Trophoblast cell (in vitro differentiated cells and primary cell): ENCODE results near the gene NRXN3.

Experiments
- DNase-seq, 2 donors: peaks; one replicate each; pipeline ENCODE4 v3.0.0-alpha.2; 2016
- H2AFZ ChIP-seq: 2 replicates; pipeline ENCODE4 v1.6.1; 2013; ENCODE audit warnings: low read length, moderate library complexity, mild to moderate bottlenecking; ENCODE audit not compliant: insufficient read depth, poor library complexity
- H2AK5ac ChIP-seq: 2 replicates; pipeline ENCODE4 v1.6.1; 2013; ENCODE audit warnings: mild to moderate bottlenecking, low read length
- H2BK120ac ChIP-seq: 2 replicates; pipeline ENCODE4 v1.6.1; 2013; ENCODE audit warnings: low read length, mild to moderate bottlenecking, moderate library complexity; ENCODE audit not compliant: insufficient read depth, poor library complexity
- H2BK12ac ChIP-seq: 2 replicates; pipeline ENCODE4 v1.6.1; 2013; ENCODE audit warnings: mild to moderate bottlenecking, low read length, moderate library complexity
- H2BK5ac ChIP-seq: 2 replicates; pipeline ENCODE4 v1.6.1; 2013; ENCODE audit warnings: low read length, low read depth, moderate library complexity, mild to moderate bottlenecking; ENCODE audit not compliant: poor library complexity
- H3K14ac ChIP-seq: 2 replicates; pipeline ENCODE4 v1.6.1; 2013; ENCODE audit warnings: mild to moderate bottlenecking, low read length
- H3K18ac ChIP-seq: 2 replicates; pipeline ENCODE4 v1.6.1; 2013; ENCODE audit warnings: mild to moderate bottlenecking, low read length
- H3K23ac ChIP-seq: 2 replicates; pipeline ENCODE4 v1.6.1; 2013; ENCODE audit warnings: low read length
- H3K27ac ChIP-seq: 2 replicates; pipeline ENCODE4 v1.5.1; 2013; ENCODE audit warnings: low read depth, mild to moderate bottlenecking, inconsistent platforms, low read length, moderate library complexity
- H3K27me3 ChIP-seq: 2 replicates; pipeline ENCODE4 v1.6.1; 2013; ENCODE audit warnings: inconsistent platforms, mild to moderate bottlenecking, low read length, moderate library complexity; ENCODE audit not compliant: insufficient read depth
- H3K36me3 ChIP-seq, 2 experiments: 1 replicate in 1 of 2; 2 replicates in 1 of 2; pipeline ENCODE4 v1.6.1; 2013; ENCODE audit warnings: low read length in 2 of 2, mild to moderate bottlenecking in 2 of 2, moderate library complexity in 1 of 2; ENCODE audit not compliant: insufficient read depth in 2 of 2, control insufficient read depth in 1 of 2
- H3K4ac ChIP-seq: 2 replicates; pipeline ENCODE4 v1.6.1; 2013; ENCODE audit warnings: low read depth, mild to moderate bottlenecking, low read length, moderate library complexity
- H3K4me1 ChIP-seq, 2 experiments: 1 replicate in 1 of 2; 2 replicates in 1 of 2; pipeline ENCODE4 v1.6.1; 2013; ENCODE audit warnings: low read length in 2 of 2, mild to moderate bottlenecking in 2 of 2, moderate library complexity in 1 of 2; ENCODE audit not compliant: insufficient read depth in 2 of 2, control insufficient read depth in 1 of 2
- H3K4me2 ChIP-seq: 2 replicates; pipeline ENCODE4 v1.6.1; 2013; ENCODE audit warnings: inconsistent platforms, mild to moderate bottlenecking, low read length, moderate library complexity
- H3K4me3 ChIP-seq: 2 replicates; pipeline ENCODE4 v1.5.1; 2013; ENCODE audit warnings: mild to moderate bottlenecking, low read depth, low read length, inconsistent platforms
- H3K79me1 ChIP-seq: one replicate; pipeline ENCODE4 v1.6.1; 2013; ENCODE audit warnings: low read length
- H3K79me2 ChIP-seq: 2 replicates; pipeline ENCODE4 v1.6.1; 2013; ENCODE audit warnings: low read length, mild to moderate bottlenecking; ENCODE audit not compliant: control insufficient read depth, insufficient read depth, poor library complexity
- H3K9ac ChIP-seq: 2 replicates; pipeline ENCODE4 v1.6.1; 2013; ENCODE audit warnings: mild to moderate bottlenecking, low read length
- H3K9me3 ChIP-seq: 2 replicates; pipeline ENCODE4 v1.6.1; 2013; ENCODE audit warnings: low read depth, mild to moderate bottlenecking, control low read depth, inconsistent platforms, low read length; ENCODE audit not compliant: insufficient read depth
- H4K12ac ChIP-seq: 2 replicates; pipeline ENCODE4 v1.6.1; 2013; ENCODE audit warnings: low read depth, mild to moderate bottlenecking, low read length, moderate library complexity
- H4K8ac ChIP-seq: 2 replicates; pipeline ENCODE4 v1.6.1; 2013; ENCODE audit warnings: low read depth, mild to moderate bottlenecking, low read length, moderate library complexity
- H4K91ac ChIP-seq: one replicate; pipeline ENCODE4 v1.6.1; 2013; ENCODE audit warnings: low read depth, mild to moderate bottlenecking, low read length, moderate library complexity
- WGBS: extraction: QIAGEN DNeasy Blood & Tissue Kit; methylation state at CpG from one replicate; pipeline ENCODE4 v1.1.7; 2013; ENCODE audit warnings: missing lambda C conversion rate; ENCODE audit not compliant: insufficient read length, insufficient coverage; ENCODE audit errors: extremely low coverage; 5-methylcytosine and 5-hydroxymethylcytosine counted together

Gene NRXN3

DNA sequence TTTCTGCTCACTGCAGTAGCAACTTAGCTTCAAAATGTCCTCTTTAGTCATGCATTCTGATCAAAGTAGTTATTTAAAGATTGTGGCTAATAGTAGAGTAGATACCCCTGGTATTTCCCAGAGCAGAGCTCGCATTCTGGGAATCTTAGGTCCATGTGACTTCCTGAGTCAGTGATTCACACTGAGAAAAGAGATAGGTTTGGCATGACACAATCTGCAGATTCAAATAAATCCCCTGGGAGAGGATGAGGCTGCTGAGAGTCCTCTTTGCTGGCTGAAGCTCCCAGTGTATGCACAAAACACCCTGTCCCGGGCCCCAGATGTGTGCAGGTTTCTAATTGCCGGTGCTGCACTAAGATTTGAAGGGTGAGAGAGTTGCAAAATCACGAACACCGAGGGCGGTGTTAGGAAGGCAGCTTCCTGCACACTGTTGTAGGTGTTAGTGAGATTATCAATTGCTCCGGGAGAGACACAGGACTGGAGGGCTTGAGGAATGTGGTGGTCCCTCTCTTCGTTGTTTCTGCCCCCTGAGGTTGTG lies 233.2 kb downstream of the NRXN3 start:
- no peak overlapping the region for H4K8ac ChIP-seq
- H3K4me2 ChIP-seq: no peak overlapping the region
- H2BK12ac ChIP-seq: no peak overlapping the region
- no peak overlapping the region for H3K14ac ChIP-seq
- H3K23ac ChIP-seq: no peak overlapping the region
- no peak overlapping the region for H2BK120ac ChIP-seq
- H4K91ac ChIP-seq: no peak overlapping the region
- H2AFZ ChIP-seq: no peak overlapping the region
- no peak overlapping the region for H3K4me3 ChIP-seq
- no peaks in the 10 kb centered on the region for H3K27me3 ChIP-seq
- no peaks in the 10 kb centered on the region for H3K79me1 ChIP-seq
- H3K27ac ChIP-seq: no peak overlapping the region
- H4K12ac ChIP-seq: no peak overlapping the region
- no peak for DNase-seq
- no peak overlapping the region for H3K9ac ChIP-seq
- WGBS: no CpG with 5 or more reads among the region's 8 CpGs
- no peak overlapping the region for H3K4ac ChIP-seq
- no peak overlapping the region for H3K18ac ChIP-seq
- H3K36me3 ChIP-seq: no peaks in the 10 kb centered on the region
- no peaks in the 10 kb centered on the region for H3K9me3 ChIP-seq
- no peak overlapping the region for H2BK5ac ChIP-seq
- no peak overlapping the region for H2AK5ac ChIP-seq
- no peaks in the 10 kb centered on the region for H3K79me2 ChIP-seq
- H3K4me1 ChIP-seq: no peaks in the 10 kb centered on the region

DNA sequence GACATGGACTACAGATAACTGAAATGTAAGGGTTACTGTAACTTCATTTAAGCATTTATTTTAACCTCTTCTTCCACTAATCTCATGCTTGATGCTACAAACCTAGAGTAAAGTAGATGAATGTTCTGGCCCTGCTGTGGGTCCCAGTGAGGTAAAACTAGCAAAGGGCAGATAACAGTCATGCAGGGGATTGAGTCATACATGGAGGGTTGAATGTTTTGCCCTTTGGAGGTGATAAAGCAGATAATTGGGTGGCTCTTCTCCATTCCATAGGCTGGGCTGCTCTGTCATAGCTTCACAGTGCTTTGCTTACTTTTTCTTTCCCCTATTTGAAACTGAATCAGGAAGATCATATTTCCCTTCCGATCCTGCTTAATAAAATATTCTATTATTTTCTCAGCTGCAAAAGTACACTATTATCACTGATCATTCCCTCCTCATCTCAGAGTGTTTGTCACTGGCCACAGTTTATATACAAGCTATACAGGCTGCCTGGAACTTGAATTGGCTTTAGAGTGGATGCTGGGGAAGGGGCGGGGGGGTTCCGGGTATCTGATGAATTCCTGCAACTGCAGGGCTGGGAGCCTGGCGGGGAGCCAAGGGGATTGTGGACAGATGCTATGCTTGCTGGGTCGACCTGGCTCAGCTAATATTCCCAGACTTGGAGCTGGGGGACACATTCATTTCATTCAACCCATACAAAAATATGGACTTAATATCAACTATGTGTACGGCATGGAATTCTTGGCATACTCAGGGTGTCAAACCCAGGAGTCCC lies 235.1 kb downstream of the NRXN3 start:
- Histone ChIP-seq H3K18ac (no peak overlapping the region), H3K9ac (no peak overlapping the region), H2BK5ac (no peak overlapping the region), H2BK12ac (no peak overlapping the region), H4K91ac (no peak overlapping the region), H4K8ac (no peak overlapping the region), H3K27ac (no peak overlapping the region), H3K4ac (no peak overlapping the region), H3K9me3 (no peaks in the 10 kb centered on the region), H3K23ac (no peak overlapping the region), H2AK5ac (no peak overlapping the region), H3K14ac (no peak overlapping the region), H3K36me3 (no peaks in the 10 kb centered on the region), H3K4me3 (no peak overlapping the region), H3K79me2 (no peaks in the 10 kb centered on the region), H4K12ac (no peak overlapping the region), H3K79me1 (no peaks in the 10 kb centered on the region), H3K27me3 (no peaks in the 10 kb centered on the region), H2BK120ac (no peak overlapping the region), H3K4me2 (no peak overlapping the region), H3K4me1 (no peaks in the 10 kb centered on the region), H2AFZ (no peak overlapping the region)
- WGBS: no CpG with 5 or more reads among the region's 6 CpGs
- peak in 1 of 2 donors; percentile 27 for DNase-seq

GRCh38 chr14:78412475-78412874 lies 242.3 kb downstream of the NRXN3 start:
- Histone ChIP-seq H3K4me2 (no peak overlapping the region), H3K23ac (no peak overlapping the region), H3K36me3 (no peaks in the 10 kb centered on the region), H3K9ac (no peak overlapping the region), H4K12ac (no peak overlapping the region), H3K18ac (no peak overlapping the region), H4K8ac (no peak overlapping the region), H3K79me2 (no peaks in the 10 kb centered on the region), H3K4ac (no peak overlapping the region), H2AFZ (no peak overlapping the region), H3K4me1 (no peaks in the 10 kb centered on the region), H3K4me3 (no peak overlapping the region), H3K79me1 (no peaks in the 10 kb centered on the region), H2AK5ac (no peak overlapping the region), H3K27ac (no peak overlapping the region), H2BK120ac (no peak overlapping the region), H4K91ac (no peak overlapping the region), H2BK5ac (no peak overlapping the region), H3K9me3 (no peaks in the 10 kb centered on the region), H3K27me3 (no peaks in the 10 kb centered on the region), H3K14ac (no peak overlapping the region), H2BK12ac (no peak overlapping the region)
- no peak for DNase-seq
- no CpG with 5 or more reads among the region's 3 CpGs for WGBS

DNA sequence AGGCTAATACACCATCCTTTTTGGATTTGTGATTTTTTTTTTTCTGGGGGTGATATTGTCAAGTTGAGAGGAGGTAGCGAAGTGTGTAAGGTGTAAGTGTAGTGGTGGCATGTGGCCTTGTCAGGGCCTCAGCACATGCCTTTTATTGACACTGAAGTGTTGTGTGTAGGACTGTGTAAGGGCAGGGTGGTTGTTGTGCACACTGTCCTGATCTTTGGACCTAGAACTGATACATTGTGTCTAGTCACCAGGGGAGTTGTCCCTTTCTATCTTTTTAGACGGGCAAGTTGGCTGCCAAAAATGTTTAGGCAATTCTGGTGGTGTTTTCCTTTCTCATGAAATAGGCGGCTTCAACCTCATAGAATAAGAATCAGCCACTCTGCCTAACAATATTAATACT lies 244.0 kb downstream of the NRXN3 start:
- no peak for DNase-seq
- Histone ChIP-seq H3K4me1 (no peaks in the 10 kb centered on the region), H3K4me3 (no peak overlapping the region), H4K12ac (no peak overlapping the region), H2BK5ac (no peak overlapping the region), H3K27ac (no peak overlapping the region), H3K23ac (no peak overlapping the region), H3K79me2 (no peaks in the 10 kb centered on the region), H2BK12ac (no peak overlapping the region), H3K18ac (no peak overlapping the region), H3K4ac (no peak overlapping the region), H3K9me3 (no peaks in the 10 kb centered on the region), H3K79me1 (no peaks in the 10 kb centered on the region), H4K8ac (no peak overlapping the region), H4K91ac (no peak overlapping the region), H2AFZ (no peak overlapping the region), H2AK5ac (no peak overlapping the region), H2BK120ac (no peak overlapping the region), H3K27me3 (no peaks in the 10 kb centered on the region), H3K4me2 (no peak overlapping the region), H3K14ac (no peak overlapping the region), H3K36me3 (no peaks in the 10 kb centered on the region), H3K9ac (no peak overlapping the region)
- WGBS: no CpG with 5 or more reads among the region's 3 CpGs
